ENCODE results near the gene EBLN1.
"Not testable (repeated sequence)": the region's sequence is repeated elsewhere in the genome, so short reads cannot be mapped to it uniquely, and the experiment has no call there.

EBLN1 gene

DNA sequence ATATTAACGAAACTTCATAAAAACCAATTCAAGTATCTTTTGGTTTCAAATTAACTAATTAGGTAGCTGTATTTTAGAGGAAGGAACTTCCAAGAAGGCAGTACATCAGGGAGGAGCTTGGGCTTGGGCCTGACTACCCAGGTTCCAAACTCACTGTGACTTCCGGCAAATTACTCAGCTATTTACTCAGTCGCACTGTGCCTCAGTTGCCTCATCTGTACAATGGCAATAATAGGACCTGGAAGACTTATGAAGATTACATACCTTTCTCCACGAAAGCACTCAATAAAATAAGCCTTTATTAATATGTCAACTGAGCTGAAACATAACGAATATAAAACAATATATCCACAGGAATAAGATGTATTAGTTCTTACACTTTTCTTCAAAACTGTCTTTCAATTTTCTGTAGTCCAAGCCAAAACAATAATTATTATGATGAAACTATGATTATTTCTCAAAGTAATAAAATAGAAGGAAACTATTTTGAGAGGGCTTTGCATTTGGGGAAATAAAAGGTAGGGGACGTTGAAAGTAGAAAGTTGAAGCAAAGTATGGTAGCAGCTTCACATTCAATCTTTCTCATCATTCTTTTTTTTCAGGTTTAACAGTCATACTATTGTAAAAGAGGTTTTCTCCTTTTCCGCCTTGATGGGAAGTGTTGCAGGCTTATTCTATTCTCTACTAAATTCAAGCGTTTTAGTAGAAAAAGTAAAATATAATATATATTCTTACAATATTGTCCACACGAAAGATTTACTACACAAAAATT lies 10.5 kb upstream of the EBLN1 start:
- H3K4me3 ChIP-seq (ENCODE audit: low read depth, low read length): peak overlapping the region; percentile 74
- TF ChIP-seq, protein P1, sequence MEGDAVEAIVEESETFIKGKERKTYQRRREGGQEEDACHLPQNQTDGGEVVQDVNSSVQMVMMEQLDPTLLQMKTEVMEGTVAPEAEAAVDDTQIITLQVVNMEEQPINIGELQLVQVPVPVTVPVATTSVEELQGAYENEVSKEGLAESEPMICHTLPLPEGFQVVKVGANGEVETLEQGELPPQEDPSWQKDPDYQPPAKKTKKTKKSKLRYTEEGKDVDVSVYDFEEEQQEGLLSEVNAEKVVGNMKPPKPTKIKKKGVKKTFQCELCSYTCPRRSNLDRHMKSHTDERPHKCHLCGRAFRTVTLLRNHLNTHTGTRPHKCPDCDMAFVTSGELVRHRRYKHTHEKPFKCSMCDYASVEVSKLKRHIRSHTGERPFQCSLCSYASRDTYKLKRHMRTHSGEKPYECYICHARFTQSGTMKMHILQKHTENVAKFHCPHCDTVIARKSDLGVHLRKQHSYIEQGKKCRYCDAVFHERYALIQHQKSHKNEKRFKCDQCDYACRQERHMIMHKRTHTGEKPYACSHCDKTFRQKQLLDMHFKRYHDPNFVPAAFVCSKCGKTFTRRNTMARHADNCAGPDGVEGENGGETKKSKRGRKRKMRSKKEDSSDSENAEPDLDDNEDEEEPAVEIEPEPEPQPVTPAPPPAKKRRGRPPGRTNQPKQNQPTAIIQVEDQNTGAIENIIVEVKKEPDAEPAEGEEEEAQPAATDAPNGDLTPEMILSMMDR (IDR thresholded peaks at IDR 0.05; ENCODE audit: low read depth, low read length): no peak

DNA sequence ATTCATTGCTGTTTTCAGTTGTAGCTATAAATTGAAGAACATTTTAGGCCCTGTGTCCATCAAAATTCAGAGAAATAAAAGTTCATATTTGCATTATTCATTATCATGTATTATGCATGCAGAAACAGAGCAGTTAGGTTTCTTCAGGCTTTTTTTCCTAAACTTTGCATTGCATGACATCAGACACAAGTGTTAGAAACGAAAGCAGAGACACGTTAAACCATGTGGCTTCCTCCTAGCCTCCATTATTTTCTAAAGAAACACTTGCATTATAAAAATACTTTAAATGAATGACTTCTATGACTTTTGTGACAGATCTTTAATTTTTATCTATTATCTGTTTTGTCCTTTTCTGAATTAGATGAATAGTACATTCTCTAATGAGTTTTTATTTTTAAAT lies 8.8 kb upstream of the EBLN1 start:
- TF ChIP-seq, protein P1 (IDR thresholded peaks at IDR 0.05; ENCODE audit: low read depth, low read length): no peak
- H3K4me3 ChIP-seq (ENCODE audit: low read depth, low read length): no peak overlapping the region

DNA sequence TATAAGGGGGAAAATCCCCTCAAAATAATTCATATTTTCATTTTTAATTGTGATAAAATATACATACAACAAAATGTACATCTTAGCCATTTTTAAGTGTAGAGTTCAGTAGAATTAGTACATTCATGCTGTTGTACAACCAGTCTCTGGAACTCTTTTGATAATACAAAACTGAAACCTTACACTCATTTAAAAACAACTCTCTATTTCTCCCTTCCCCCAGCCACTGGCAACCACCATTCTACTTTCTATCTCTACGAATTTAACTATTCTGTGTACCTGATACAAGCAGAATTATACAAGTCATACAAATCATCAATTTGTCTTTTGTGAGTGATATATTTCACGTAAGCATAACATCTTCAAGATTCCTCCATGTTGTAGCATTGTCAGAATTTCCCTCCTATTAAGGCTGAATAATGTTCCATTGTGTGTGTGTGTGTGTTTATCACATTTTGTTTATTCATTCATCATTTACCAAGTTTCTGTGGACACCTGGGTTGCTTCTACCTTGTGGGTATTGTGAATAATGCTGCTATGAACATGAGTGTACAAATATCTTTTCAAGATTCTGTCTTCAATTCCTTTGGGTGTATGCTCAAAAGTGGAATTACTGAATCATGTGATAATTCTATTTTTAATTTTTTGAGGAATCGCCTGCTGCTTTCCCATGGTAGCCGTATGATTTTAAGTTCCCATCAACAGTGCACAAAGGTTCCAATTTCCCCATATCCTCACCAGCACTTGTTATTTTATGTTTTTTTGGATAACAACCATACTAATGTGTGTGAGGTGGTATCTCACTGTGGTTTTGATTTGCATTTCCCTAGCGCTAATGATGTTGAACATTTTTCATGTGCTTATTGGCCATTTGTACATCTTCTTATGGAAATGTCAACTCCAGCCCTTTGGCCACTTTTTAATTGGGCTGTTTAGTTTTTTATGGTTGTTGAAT lies 4.7 kb upstream of the EBLN1 start:
- TF ChIP-seq, protein P1 (IDR thresholded peaks at IDR 0.05; ENCODE audit: low read depth, low read length): no peak
- no peak overlapping the region for H3K4me3 ChIP-seq (ENCODE audit: low read depth, low read length)

DNA sequence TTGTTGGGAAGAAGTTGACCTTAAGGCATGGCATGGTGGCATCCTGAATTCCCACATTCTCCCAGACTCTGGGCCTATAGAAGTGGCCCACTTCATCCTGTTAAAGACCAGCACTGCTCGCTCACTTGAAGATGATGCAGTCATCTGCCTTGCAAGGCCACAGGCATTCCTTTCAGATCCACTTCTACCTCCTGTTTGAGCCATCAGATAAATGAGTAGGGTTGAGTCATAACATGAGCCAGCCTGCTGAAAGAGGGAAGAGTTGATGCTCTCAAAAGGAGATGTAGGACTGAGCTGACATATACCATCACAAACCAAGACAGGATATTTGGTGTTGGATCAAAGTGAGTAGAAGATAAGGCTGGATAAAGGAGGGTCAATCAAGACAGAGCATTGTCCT lies 1.5 kb upstream of the EBLN1 start:
- no peak overlapping the region for H3K4me3 ChIP-seq (ENCODE audit: low read depth, low read length)
- TF ChIP-seq, protein P1 (IDR thresholded peaks at IDR 0.05; ENCODE audit: low read depth, low read length): no peak

DNA sequence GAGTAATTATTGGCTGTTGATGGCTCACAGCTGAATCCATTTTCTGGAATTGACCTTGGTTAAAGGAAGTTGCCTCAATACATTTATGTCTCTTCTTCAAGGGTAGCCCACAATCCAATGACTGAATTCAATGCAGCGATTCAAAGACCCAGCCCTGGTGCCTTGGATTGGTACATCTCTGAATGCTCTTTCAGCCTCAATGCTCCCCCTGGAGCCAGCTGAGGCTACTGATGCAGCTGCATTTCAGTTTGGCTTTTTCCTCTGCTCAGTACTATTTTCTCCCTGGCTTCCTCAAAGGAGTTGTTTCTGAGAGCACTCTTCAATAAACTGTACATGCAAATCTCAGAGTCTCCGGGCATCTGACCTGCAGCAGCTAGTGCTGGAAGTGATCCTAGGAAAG lies 633 bp upstream of the EBLN1 start:
- TF ChIP-seq, protein P1 (IDR thresholded peaks at IDR 0.05; ENCODE audit: low read depth, low read length): no peak
- H3K4me3 ChIP-seq (ENCODE audit: low read depth, low read length): no peak overlapping the region

DNA sequence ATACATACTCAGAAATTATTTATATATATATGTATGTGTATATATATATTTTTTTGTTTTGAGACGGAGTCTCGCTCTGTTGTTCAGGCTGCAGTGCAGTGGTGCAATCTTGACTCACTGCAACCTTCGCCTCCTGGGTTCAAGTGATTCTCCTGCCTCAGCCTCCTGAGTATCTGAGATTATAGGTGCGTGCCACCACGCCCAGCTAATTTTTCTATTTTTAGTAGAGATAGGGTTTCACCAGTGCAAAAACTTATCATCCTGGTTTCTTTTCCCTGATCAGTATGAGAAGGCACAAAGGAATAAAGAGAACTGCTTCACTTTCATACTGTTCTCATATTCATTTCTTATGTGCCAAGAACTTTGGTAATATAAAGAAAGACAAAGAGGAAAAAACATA lies 731 bp downstream of the EBLN1 start:
- H3K4me3 ChIP-seq (ENCODE audit: low read depth, low read length): not testable (repeated sequence)

DNA sequence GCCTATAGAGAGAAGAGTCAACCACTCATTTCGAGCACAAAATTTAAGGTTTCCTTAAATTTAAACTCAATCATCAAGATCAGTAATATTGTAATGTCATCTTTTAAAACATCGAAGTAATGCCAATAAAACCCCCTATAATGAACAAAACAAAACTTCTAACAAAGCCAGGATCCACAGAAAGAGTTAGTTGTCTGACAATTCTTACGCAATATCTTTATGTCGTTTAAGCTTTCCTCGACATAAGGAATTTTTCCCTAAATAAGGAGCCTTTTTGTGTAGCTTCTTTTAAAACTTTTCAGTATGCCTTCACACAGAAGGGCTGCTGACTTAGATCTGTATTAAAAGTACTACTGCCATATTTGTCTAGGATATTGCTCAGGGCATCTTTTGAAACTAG lies 7.5 kb downstream of the EBLN1 start:
- TF ChIP-seq, protein P1 (IDR thresholded peaks at IDR 0.05; ENCODE audit: low read depth, low read length): no peak
- no peak overlapping the region for H3K4me3 ChIP-seq (ENCODE audit: low read depth, low read length)
